Astrocyte (in vitro differentiated cells and primary cell): ENCODE measurements around the gene ATL1. TPM values are rescaled to one million over a fixed set of nuclear protein-coding genes. Genes with fewer than 3 reads are reported as not detected.
"Not testable (repeated sequence)": the region's sequence is repeated elsewhere in the genome, so short reads cannot be mapped to it uniquely, and the experiment has no call there.

Experiments
- DNase-seq: peaks from one replicate; pipeline ENCODE4 v3.0.0-alpha.2; 2010; ENCODE audit warnings: low read depth
- FAIRE-seq: peaks from 2 replicates; lab custom pipeline; 2011; peaks lifted over from hg19 to GRCh38; lab: Jason Lieb, UNC
- H2AFZ ChIP-seq: 2 replicates; pipeline ENCODE4 v1.6.0; 2012; ENCODE audit warnings: low read depth, low read length, inconsistent platforms
- H3K27ac ChIP-seq: 2 replicates; pipeline ENCODE4 v1.5.1; 2011; ENCODE audit warnings: low read depth, low read length, inconsistent platforms
- H3K27me3 ChIP-seq: 2 replicates; pipeline ENCODE4 v1.6.0; 2011; ENCODE audit warnings: low read length, inconsistent platforms; ENCODE audit not compliant: insufficient read depth
- H3K36me3 ChIP-seq: 2 replicates; pipeline ENCODE4 v1.5.1; 2011; ENCODE audit warnings: low read length, inconsistent platforms; ENCODE audit not compliant: insufficient read depth
- H3K4me1 ChIP-seq: 2 replicates; pipeline ENCODE4 v1.5.1; 2011; ENCODE audit warnings: low read length, inconsistent platforms; ENCODE audit not compliant: insufficient read depth
- H3K4me2 ChIP-seq: 2 replicates; pipeline ENCODE4 v1.6.0; 2012; ENCODE audit warnings: low read length, inconsistent platforms
- H3K4me3 ChIP-seq: 2 replicates; pipeline ENCODE4 v1.5.1; 2011; ENCODE audit warnings: low read depth, mild to moderate bottlenecking, low read length, inconsistent platforms; ENCODE audit not compliant: insufficient read depth
- H3K79me2 ChIP-seq: 2 replicates; pipeline ENCODE4 v1.6.0; 2012; ENCODE audit warnings: mild to moderate bottlenecking, low read length, inconsistent platforms; ENCODE audit not compliant: insufficient read depth
- H3K9ac ChIP-seq: 2 replicates; pipeline ENCODE4 v1.6.0; 2012; ENCODE audit warnings: mild to moderate bottlenecking, low read length, inconsistent platforms
- H3K9me3 ChIP-seq: 2 replicates; pipeline ENCODE4 v1.5.1; 2012; ENCODE audit warnings: low read depth, mild to moderate bottlenecking, low read length, inconsistent platforms; ENCODE audit not compliant: insufficient read depth
- H4K20me1 ChIP-seq: 2 replicates; pipeline ENCODE4 v1.6.0; 2012; ENCODE audit warnings: low read length, inconsistent platforms; ENCODE audit not compliant: insufficient read depth
- H3K27ac Mint-ChIP-seq: one replicate; pipeline ENCODE4 v1.8.0; 2021; ENCODE audit warnings: mild to moderate bottlenecking, mixed read lengths; ENCODE audit not compliant: unreplicated experiment
- H3K27me3 Mint-ChIP-seq: one replicate; pipeline ENCODE4 v1.8.0; 2021; ENCODE audit warnings: low read depth, mixed read lengths; ENCODE audit not compliant: unreplicated experiment
- H3K36me3 Mint-ChIP-seq: one replicate; pipeline ENCODE4 v1.8.0; 2021; ENCODE audit warnings: low read depth, mixed read lengths; ENCODE audit not compliant: unreplicated experiment
- H3K4me1 Mint-ChIP-seq: one replicate; pipeline ENCODE4 v1.8.0; 2021; ENCODE audit warnings: low read depth, mixed read lengths; ENCODE audit not compliant: unreplicated experiment
- H3K4me3 Mint-ChIP-seq: one replicate; pipeline ENCODE4 v1.8.0; 2021; ENCODE audit warnings: mild to moderate bottlenecking, moderate library complexity, mixed read lengths; ENCODE audit not compliant: unreplicated experiment
- H3K9me3 Mint-ChIP-seq: one replicate; pipeline ENCODE4 v1.8.0; 2021; ENCODE audit warnings: mild to moderate bottlenecking, mixed read lengths; ENCODE audit not compliant: unreplicated experiment
- EZH2 ChIP-seq: IDR thresholded peaks from 2 replicates; pipeline ENCODE4 v1.6.1; 2012; ENCODE audit warnings: mild to moderate bottlenecking, low read length, inconsistent platforms; ENCODE audit not compliant: insufficient read depth
- total RNA-seq: library from RNA; stranded (reverse); gene quantifications from 2 replicates; pipeline ENCODE4 v1.2.1, GENCODE V29; 2021
- TF ChIP-seq, protein P1 (sequence below): IDR thresholded peaks from 2 replicates; pipeline ENCODE4 v1.5.1; 2011; ENCODE audit warnings: low read depth, mild to moderate bottlenecking, inconsistent platforms, low read length, moderate library complexity; ENCODE audit not compliant: insufficient read depth

The ATL1 gene
- total RNA-seq, 1 donor from 2014 or later = 15.8 TPM

DNA sequence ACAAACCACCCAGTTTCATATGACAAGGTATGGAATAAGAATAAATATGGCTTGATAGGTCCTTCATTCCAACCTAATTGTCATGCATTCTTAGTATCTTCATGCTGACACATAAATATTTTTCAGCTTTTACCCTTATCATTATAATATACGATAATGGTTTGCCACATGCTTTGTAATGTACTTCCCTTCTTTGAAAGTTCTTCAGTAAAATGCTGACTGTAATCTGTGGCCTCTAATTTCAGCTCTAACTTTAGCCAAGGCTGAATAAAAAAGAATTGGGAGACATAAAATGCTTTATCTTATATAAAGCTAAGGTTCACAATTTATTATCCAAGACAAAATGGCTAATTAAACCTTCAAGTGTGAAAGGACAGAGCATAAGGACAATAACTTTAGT lies 24.9 kb upstream of the ATL1 start:
- Histone ChIP-seq H3K9me3 (no peaks in the 10 kb centered on the region), H3K9ac (no peak overlapping the region), H3K27ac (no peak overlapping the region), H3K4me2 (no peak overlapping the region), H3K4me1 (peaks cover 7% of the 10 kb centered on the region), H3K79me2 (peaks cover 26% of the 10 kb centered on the region), H4K20me1 (peaks cover 15% of the 10 kb centered on the region), H3K27me3 (no peaks in the 10 kb centered on the region), H3K36me3 (no peaks in the 10 kb centered on the region), H3K4me3 (no peak overlapping the region), H2AFZ (no peak overlapping the region)
- Mint-ChIP-seq H3K9me3 (peaks cover 13% of the 10 kb centered on the region), H3K27ac (no peak overlapping the region), H3K36me3 (peaks cover 11% of the 10 kb centered on the region), H3K4me1 (peaks cover 10% of the 10 kb centered on the region), H3K27me3 (no peaks in the 10 kb centered on the region), H3K4me3 (no peak overlapping the region)
- FAIRE-seq = no peak
- no peak for TF ChIP-seq EZH2
- TF ChIP-seq, protein P1, sequence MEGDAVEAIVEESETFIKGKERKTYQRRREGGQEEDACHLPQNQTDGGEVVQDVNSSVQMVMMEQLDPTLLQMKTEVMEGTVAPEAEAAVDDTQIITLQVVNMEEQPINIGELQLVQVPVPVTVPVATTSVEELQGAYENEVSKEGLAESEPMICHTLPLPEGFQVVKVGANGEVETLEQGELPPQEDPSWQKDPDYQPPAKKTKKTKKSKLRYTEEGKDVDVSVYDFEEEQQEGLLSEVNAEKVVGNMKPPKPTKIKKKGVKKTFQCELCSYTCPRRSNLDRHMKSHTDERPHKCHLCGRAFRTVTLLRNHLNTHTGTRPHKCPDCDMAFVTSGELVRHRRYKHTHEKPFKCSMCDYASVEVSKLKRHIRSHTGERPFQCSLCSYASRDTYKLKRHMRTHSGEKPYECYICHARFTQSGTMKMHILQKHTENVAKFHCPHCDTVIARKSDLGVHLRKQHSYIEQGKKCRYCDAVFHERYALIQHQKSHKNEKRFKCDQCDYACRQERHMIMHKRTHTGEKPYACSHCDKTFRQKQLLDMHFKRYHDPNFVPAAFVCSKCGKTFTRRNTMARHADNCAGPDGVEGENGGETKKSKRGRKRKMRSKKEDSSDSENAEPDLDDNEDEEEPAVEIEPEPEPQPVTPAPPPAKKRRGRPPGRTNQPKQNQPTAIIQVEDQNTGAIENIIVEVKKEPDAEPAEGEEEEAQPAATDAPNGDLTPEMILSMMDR = no peak
- no peak for DNase-seq

DNA sequence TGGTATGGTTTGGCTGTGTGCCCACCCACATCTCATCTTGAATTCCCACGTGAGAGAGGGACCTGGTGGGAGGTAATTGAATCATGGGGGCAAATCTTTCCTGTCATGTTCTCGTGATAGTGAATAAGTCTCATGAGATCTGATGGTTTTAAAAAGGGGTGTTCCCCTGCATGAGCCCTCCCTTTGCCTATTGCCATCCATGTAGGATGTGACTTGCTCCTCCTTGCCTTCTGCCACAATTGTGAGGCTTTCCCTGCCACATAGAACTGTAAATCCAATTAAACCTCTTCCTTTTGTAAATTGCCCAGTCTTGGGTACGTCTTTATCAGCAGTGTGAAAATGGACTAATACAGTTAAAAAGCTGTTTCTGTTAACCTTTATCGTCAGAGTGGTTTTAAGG lies 21.9 kb upstream of the ATL1 start:
- not testable (repeated sequence) for H2AFZ ChIP-seq, H3K4me1 Mint-ChIP-seq, H3K36me3 Mint-ChIP-seq, H3K4me3 Mint-ChIP-seq, H3K27me3 ChIP-seq, H3K79me2 ChIP-seq, H3K36me3 ChIP-seq, H4K20me1 ChIP-seq, H3K27me3 Mint-ChIP-seq, H3K4me3 ChIP-seq, H3K27ac Mint-ChIP-seq, FAIRE-seq, H3K27ac ChIP-seq, H3K9ac ChIP-seq, DNase-seq, H3K4me2 ChIP-seq, H3K4me1 ChIP-seq, H3K9me3 ChIP-seq
- peaks cover 13% of the 10 kb centered on the region for H3K9me3 Mint-ChIP-seq

DNA sequence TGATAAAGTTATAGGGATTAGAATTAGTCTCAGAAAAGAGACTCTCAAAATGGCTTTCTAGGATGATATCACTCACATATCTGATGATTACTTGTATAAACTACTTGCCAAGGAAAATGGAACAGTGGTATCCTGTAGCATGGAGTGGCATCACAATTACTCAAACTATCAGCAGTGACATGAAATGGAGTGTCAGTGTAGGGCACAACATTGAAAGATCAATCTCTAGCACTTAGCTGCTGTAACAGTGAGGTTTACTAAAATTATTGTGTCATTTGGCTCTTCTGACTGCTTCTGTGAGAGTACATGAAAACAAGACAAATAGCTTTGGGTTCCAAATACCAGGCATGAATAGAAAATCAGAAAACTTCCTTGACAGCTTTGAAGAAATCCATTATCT lies 20.9 kb upstream of the ATL1 start:
- Mint-ChIP-seq H3K4me1 (peaks cover under 1% of the 10 kb centered on the region), H3K36me3 (peaks cover 10% of the 10 kb centered on the region), H3K27me3 (no peaks in the 10 kb centered on the region), H3K27ac (no peak overlapping the region), H3K4me3 (no peak overlapping the region), H3K9me3 (peaks cover 16% of the 10 kb centered on the region)
- TF ChIP-seq, protein P1 = no peak
- TF ChIP-seq EZH2 = no peak
- FAIRE-seq (no peak), DNase-seq (no peak)
- Histone ChIP-seq H3K4me3 (no peak overlapping the region), H3K9me3 (no peaks in the 10 kb centered on the region), H3K36me3 (no peaks in the 10 kb centered on the region), H3K27ac (no peak overlapping the region), H2AFZ (no peak overlapping the region), H3K27me3 (no peaks in the 10 kb centered on the region), H4K20me1 (no peaks in the 10 kb centered on the region), H3K4me1 (no peaks in the 10 kb centered on the region), H3K4me2 (no peak overlapping the region), H3K9ac (no peak overlapping the region), H3K79me2 (no peaks in the 10 kb centered on the region)
